Measurements from ENCODE around the gene HSD17B10. TPM values are rescaled to one million over a fixed set of nuclear protein-coding genes. Genes with fewer than 3 reads are reported as not detected.
A peak's percentile ranks its signal among the peaks of the same experiment; 100 is the strongest.
"Not testable (repeated sequence)": the region's sequence is repeated elsewhere in the genome, so short reads cannot be mapped to it uniquely, and the experiment has no call there.

Gene HSD17B10
- total RNA-seq, 1 donor from 2014 or later: 46.7 TPM

DNA sequence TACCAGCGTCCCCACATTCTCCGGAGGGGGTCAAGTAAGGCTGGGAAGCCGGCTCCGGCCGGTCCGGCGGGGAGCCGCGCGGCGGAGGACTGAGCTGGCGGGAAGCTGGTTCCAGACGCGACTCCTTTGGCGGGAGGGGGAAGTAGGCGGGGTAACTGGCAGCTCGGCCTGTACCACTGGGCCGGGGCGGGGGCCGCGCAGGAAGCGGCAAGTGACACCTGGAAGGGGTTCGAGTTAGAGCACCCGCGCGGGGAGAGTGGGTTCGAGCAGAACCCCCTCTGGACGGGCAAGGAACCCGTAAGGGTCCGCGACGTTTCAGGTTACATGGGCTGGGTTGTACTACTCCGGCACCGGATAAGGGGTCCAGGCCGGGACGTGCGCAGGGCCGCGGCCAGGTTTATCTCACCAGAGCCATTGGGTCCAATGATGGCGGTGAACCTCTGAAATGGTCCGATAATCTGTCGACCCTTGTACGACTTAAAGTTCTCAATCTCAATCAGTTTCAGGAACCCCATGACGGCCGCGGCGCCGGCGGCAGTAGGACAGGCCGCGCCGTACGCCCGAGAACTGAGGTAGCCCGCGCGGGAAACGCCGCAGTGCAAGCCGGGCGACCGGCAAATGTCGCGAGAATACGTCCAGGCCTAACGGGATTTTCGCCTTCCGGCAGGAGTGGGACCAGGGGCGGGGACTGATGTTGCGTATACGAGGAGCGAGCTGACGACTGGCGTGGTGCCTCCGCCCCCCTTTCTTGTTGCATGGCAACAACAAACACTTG, 11.9 kb downstream of the HSD17B10 start, which contains the start of gene SMC1A:
TSS of gene SMC1A (minus strand) at position 569 of the 775 bp plus-strand sequence. CDS start at position 515, 54 bp downstream.
- DNase-seq: peak; percentile 97
- intact Hi-C loops (cut with DNase I): no loop called here
- TF ChIP-seq, protein P1, sequence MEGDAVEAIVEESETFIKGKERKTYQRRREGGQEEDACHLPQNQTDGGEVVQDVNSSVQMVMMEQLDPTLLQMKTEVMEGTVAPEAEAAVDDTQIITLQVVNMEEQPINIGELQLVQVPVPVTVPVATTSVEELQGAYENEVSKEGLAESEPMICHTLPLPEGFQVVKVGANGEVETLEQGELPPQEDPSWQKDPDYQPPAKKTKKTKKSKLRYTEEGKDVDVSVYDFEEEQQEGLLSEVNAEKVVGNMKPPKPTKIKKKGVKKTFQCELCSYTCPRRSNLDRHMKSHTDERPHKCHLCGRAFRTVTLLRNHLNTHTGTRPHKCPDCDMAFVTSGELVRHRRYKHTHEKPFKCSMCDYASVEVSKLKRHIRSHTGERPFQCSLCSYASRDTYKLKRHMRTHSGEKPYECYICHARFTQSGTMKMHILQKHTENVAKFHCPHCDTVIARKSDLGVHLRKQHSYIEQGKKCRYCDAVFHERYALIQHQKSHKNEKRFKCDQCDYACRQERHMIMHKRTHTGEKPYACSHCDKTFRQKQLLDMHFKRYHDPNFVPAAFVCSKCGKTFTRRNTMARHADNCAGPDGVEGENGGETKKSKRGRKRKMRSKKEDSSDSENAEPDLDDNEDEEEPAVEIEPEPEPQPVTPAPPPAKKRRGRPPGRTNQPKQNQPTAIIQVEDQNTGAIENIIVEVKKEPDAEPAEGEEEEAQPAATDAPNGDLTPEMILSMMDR (IDR thresholded peaks at IDR 0.05): no peak
- Histone ChIP-seq H3K4me3 (peak within 1 kb of the TSS; percentile 70), H3K4me1 (peaks cover 12% of the 10 kb centered on the region), H3K27ac (peak within 1 kb of the TSS; percentile 91), H3K27me3 (no peaks in the 10 kb centered on the region), H3K36me3 (no peaks in the 10 kb centered on the region), H3K9me3 (no peaks in the 10 kb centered on the region)
- ATAC-seq: peak; percentile 96

DNA sequence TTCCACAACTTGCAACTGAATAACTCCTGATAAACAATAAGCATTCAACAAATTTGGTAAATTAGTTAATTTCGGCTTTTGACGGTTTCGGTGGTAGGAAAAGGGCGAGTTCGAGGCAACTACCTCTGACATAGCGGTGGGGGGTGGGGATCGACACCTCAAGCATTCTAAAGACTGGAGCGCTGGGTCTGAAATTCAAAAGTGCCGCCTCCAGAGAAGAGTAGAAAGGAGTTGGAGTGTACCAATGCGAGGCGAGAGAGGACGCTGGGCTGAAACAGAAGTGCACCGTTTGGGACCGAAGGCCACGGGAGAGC, 12.4 kb downstream of the HSD17B10 start:
- TF ChIP-seq, protein P1 (IDR thresholded peaks at IDR 0.05): no peak
- Histone ChIP-seq H3K27ac (peak overlapping the region; percentile 91), H3K27me3 (no peaks in the 10 kb centered on the region), H3K9me3 (no peaks in the 10 kb centered on the region), H3K4me1 (peaks cover 12% of the 10 kb centered on the region), H3K36me3 (no peaks in the 10 kb centered on the region), H3K4me3 (peak overlapping the region; percentile 70)
- peak; percentile 43 for ATAC-seq
- DNase-seq: no peak
- intact Hi-C loops (cut with DNase I): no loop called here

DNA sequence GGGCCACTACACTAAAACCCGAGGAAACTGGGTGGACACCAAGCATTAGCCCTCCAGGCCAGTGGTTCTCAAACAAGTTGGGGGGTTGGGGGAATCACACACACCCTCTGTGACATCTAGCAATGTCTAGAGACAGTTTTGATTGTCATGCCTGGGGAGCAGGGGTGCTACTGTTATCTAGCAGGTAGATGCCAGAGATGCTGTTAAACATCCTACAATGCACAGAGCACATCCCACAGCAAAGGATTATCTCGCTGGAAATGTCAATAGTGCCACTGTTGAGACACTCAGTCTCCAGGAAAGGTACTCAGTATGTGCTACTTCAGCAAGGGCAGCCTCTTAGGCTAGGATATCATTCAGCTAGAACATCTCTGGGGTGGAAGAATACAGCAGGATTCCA, 13.0 kb downstream of the HSD17B10 start:
- Histone ChIP-seq H3K4me1 (peaks cover 12% of the 10 kb centered on the region), H3K27me3 (no peaks in the 10 kb centered on the region), H3K9me3 (no peaks in the 10 kb centered on the region), H3K36me3 (no peaks in the 10 kb centered on the region), H3K27ac (no peak overlapping the region), H3K4me3 (peak overlapping the region; percentile 70)
- intact Hi-C loops (cut with DNase I): no loop called here
- TF ChIP-seq, protein P1 (IDR thresholded peaks at IDR 0.05): no peak
- no peak for ATAC-seq
- no peak for DNase-seq

DNA sequence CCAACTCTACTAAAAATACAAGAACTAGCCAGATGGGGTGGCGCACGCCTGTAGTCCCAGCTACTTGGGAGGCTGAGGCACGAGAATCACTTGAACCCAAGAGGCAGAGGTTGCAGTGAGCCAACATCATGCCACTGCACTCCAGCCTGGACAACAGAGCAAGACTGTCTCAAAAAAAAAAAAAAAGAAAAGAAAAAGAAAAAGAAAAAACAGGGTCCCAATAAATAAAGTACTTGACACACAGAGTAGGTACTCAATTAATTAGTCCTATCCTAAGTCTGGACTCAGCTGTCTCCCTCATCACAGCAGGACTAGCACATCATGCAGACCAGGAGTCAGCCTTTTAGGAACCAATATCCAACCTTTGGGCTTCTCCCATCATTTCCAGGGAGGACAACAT, 13.8 kb downstream of the HSD17B10 start:
- H3K27me3 ChIP-seq; H3K36me3 ChIP-seq; ATAC-seq; DNase-seq; H3K4me3 ChIP-seq; H3K27ac ChIP-seq; intact Hi-C loops (cut with DNase I); H3K9me3 ChIP-seq: not testable (repeated sequence)
- peaks cover 12% of the 10 kb centered on the region for H3K4me1 ChIP-seq

DNA sequence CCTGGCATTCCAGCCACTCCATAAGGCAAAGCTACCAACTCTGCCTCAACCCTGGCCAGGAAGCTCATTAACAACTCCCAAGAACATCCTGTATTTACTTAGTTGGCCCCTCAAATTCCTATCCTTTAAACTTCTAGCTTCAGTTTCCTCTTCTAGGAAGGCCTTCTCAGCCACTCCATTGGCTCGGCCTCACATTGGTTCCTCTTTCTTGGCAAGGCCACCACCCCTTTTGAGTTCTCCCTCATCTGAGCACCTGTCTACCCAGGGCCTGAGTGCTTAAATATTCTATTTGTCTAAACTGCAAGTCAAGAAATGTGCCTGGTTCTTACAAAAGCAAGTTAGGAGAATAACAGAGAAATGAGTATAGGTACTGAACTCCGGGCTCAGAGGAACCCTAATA, 21.7 kb downstream of the HSD17B10 start:
- Histone ChIP-seq H3K4me1 (no peaks in the 10 kb centered on the region), H3K27me3 (no peaks in the 10 kb centered on the region), H3K4me3 (no peak overlapping the region), H3K9me3 (no peaks in the 10 kb centered on the region), H3K36me3 (peaks cover 56% of the 10 kb centered on the region), H3K27ac (no peak overlapping the region)
- TF ChIP-seq, protein P1 (IDR thresholded peaks at IDR 0.05): no peak
- intact Hi-C loops (cut with DNase I): no loop called here
- no peak for DNase-seq
- no peak for ATAC-seq

DNA sequence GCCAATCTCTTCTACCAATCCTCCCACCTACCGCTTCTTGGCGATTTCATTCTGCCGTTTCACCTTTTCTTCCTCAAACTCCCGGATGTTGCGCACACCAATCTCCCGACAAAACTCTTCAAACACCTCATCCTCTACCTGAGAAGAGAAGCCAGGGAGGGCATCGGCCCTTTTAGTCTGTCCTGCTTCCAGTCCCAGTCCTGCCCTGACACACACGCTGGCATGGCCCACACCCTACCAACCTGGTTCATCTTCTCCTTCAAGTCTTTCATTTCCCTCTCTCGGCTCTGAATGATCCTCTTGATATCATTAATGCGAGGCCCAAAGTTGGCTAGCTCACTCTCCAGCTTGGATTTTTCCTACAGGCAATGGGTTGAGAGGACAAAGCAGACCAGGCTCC, 30.6 kb downstream of the HSD17B10 start:
- ATAC-seq (no peak), DNase-seq (no peak)
- H3K9me3 ChIP-seq: no peaks in the 10 kb centered on the region
- no peak overlapping the region for H3K27ac ChIP-seq
- H3K4me1 ChIP-seq: no peaks in the 10 kb centered on the region
- no peaks in the 10 kb centered on the region for H3K27me3 ChIP-seq
- peaks cover 68% of the 10 kb centered on the region for H3K36me3 ChIP-seq
- H3K4me3 ChIP-seq: no peak overlapping the region
- intact Hi-C loops (cut with DNase I): no loop called here
- TF ChIP-seq, protein P1 (IDR thresholded peaks at IDR 0.05): no peak
